Measurements from ENCODE around the gene ERGIC1.
"Not testable (repeated sequence)": the region's sequence is repeated elsewhere in the genome, so short reads cannot be mapped to it uniquely, and the experiment has no call there.

The ERGIC1 gene

GRCh38 chr5:172883066-172883465 lies 49.0 kb downstream of the ERGIC1 start:
- no peak for DNase-seq

- no peak for DNase-seq
These were observed 51.7 kb downstream of the ERGIC1 start for GRCh38 chr5:172885597-172886340.

DNA sequence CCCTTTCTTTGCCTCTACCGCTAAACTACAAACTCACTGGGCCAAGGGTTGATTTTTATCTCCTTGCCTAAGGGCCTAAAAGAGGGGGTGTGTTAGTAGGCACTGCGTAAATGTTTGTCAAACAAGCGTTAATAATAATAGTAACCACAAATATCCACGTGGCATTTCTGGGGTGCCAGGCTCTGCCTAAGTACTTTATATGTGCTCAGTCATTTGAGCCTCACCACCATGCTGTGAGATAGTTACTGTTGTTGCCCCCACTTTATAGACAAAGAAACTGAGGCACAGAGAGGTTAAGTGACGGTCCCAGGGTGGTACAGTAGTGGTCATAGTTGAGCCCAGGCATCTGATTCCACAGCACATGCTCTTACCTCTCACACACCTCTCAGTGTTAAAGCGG lies 52.4 kb downstream of the ERGIC1 start:
- DNase-seq, result no peak

GRCh38 chr5:172886974-172887501 lies 53.0 kb downstream of the ERGIC1 start:
- peak; percentile 65 for DNase-seq

DNA sequence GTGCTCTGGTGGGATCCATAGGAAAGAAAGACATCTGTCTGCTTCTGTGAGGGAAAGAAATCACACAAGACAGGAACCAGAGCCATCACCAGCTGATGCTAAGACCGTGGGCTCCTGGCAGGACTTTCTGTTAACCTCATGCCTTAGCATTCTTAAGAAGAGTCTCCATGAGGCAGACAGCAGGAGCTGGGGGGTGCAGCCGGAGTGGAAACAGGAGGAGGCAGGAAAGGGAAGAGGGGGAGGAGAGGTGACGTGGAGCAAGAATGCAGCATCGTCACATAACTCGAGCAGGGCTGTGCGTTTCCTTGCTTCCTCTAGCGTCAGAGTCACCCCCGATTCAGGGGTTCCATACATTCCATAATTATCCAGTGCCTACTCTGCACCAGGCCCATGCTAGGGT lies 53.6 kb downstream of the ERGIC1 start:
- DNase-seq, result peak; percentile 83

DNA sequence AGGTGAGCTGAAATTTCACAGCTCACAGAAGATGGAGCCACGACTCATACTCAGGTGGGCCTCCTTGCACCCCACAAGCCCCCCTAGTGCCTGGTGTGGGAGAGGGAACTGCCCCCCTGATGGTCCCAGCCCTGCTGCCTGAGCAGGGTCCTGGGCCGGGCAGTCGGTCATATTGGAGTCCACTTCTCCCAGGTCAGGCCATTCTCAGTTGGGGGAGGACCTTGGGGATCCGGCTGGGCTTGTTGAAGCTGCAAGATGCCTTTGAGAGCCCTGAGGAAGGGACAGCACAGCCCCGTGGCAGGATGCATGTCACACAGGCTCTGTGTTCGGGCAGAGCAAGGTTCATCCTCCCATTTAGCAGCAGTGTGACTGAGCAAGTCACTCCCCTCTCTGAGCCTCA lies 56.6 kb downstream of the ERGIC1 start:
- no peak for DNase-seq

- DNase-seq, result no peak
These were observed 57.8 kb downstream of the ERGIC1 start for GRCh38 chr5:172891716-172892421.

- DNase-seq, result no peak
These were observed 58.7 kb downstream of the ERGIC1 start for GRCh38 chr5:172892713-172893112.

GRCh38 chr5:172894767-172895388 lies 60.8 kb downstream of the ERGIC1 start:
- DNase-seq, result no peak

- DNase-seq, result no peak
These were observed 61.5 kb downstream of the ERGIC1 start for GRCh38 chr5:172895549-172895948.

DNA sequence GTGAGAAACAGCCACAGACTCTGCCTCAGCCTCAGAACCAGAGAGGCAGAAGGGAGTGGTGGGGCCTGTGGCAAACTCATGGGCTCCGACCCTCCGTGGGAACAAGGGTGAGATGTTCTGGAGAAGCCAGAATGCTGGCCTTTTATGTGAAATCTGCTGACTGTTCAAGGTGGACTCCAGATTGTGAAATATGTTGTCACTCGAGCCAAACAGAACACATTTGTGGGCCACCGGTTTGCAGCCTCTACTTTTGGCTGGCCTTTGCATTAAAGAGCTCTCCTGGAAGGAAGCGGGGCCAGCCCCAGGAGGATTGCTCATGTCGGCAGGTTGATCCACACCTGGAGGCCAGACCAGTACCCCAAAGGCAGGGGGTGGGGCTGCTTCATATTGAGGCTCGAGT lies 62.4 kb downstream of the ERGIC1 start:
- no peak for DNase-seq

- DNase-seq, result not testable (repeated sequence)
These were observed 63.0 kb downstream of the ERGIC1 start for GRCh38 chr5:172897067-172897466.

DNA sequence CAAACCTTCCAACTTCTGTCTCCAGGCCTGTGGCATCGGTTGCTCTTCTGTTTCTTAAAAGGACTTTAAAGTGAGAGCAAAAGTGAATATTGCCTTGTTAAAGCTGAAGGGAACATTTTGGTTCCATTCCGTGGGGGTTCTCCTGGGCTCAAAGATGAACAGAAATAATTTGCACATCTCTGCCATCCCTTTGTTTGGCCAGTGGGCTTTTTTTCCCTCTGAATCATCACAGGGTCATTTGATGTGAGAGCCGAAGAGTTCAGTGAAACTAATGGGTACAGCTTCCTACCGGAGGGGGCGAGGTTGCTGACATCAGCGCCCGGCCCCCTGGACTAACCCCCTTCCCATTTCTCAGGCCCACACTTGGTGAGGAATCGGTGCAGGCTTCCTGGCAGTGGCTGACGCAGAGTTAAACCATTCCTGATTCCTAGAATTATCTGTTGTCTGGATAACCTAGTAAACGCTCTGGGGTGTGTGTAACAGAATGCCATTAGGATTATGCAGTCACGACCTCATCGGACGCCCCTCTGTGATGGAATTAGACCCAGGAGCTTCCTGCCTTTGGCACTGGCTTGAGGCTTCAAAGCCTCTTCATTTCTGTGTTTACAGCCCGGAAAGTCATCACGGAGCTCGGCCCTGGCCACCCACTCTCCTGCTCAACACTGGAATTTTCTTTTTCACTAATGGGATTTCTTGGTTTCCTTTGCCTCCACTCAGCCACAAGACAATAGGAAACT lies 63.6 kb downstream of the ERGIC1 start:
- DNase-seq, result peak; percentile 61

DNA sequence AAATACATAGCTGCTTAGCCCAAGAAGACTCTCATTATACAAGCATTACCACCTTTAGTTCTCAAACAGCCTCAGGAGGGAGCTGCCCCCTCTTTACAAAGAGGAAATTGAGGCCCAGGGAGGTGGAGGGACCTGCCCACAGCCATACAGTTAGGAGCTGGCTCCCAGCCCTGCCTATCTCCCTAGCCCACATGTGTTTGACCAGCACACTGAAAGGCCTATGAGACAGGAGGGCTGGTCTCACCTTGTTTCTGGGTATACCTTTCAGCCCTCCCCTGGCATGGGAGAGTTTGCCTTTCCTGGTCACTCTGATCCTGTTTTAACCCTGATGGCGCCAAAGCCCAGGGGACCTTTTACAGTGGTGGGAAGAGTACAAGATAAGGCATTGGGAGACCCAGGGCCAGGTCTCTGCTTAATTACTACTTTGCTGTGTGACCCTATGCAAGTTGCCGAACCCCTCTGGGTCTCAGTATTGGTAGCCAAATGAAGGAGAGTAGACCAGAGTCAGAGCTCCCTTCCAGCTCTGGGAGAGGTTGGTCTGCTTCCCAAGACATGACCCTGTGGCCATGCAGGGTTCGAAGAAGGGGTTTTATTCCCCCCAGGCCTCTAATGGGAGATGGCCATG lies 64.3 kb downstream of the ERGIC1 start:
- no peak for DNase-seq

DNA sequence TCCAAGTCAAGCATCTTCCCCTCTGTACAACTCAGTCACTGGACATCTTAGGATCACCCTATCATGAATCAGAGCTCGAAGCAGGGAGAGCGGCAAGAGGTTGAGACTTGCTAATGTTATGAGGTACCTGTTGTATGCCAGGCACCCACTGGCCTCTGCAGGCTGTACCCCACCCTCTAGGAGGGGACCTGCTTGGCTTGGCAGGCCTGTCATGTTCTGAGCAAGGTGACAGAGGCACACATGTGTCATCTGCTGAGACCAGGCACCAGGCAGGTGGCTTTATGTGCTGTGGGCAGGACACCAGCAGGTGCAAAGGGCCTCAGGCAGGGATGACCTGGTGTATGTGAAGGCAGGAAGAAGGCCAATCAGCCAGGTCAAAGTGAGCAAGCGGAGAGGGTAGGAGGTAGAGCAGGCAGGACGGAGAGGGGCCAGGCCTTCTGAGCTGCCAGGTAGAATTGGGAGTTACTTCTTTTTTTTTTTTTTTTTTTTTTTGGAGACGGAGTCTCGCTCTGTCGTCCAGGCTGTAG lies 64.9 kb downstream of the ERGIC1 start:
- DNase-seq, result no peak

DNA sequence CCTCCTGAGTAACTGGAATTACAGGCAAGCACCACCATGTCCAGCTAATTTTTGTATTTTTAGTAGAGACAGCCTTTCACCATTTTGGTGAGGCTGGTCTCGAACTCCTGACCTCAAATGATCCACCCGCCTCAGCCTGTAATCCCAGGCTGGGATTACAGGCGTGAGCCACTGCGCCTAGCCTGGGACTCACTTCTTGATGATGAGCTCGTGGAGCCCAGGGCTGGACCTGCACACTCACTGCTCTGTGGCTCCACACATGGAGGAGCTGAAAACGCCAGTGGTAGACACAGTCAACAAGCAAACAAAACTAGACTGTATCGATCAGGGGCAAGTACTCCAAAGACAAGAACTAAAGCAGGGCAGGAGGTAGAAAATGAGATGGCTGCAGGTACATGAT lies 65.4 kb downstream of the ERGIC1 start:
- DNase-seq, result no peak

DNA sequence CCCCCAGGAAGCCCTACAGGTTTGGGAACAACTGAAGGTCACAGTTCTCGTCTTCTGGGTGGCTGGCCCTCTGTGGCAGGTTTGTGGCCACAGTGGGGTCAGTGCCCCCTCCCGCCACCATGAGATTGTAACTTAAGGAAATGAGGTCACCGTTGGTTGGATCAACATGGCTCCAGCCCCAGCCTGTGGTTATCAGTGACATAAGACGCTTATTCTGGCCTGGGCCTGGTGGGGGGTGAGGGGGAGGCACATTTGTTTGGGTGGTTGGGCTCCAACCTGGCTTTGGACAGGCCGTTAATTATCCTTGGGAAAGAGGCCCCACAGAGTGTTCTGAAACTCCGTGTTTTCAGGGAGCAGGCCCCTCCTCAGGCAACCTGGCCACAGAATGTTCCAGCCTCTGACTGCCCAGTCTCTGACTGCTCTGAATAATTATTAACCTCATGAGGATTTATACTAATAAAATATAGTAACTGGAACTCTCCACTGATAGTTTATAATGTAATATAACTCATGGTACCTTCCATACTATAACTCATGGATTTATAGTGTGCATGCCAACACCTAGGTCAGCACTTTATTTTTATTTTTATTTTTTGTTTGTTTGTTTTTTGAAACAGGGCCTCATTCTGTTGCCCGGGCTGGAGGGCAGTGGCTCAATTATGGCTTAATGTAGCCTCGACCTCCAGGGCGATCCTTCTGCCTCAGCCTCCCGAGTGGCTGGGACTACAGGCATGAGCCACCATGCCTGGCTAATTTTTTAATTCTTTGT lies 67.1 kb downstream of the ERGIC1 start:
- DNase-seq, result no peak

- no peak for DNase-seq
These were observed 67.9 kb downstream of the ERGIC1 start for GRCh38 chr5:172901788-172902496.

- DNase-seq, result peak; percentile 79
These were observed 68.7 kb downstream of the ERGIC1 start for GRCh38 chr5:172902497-172903472.

DNA sequence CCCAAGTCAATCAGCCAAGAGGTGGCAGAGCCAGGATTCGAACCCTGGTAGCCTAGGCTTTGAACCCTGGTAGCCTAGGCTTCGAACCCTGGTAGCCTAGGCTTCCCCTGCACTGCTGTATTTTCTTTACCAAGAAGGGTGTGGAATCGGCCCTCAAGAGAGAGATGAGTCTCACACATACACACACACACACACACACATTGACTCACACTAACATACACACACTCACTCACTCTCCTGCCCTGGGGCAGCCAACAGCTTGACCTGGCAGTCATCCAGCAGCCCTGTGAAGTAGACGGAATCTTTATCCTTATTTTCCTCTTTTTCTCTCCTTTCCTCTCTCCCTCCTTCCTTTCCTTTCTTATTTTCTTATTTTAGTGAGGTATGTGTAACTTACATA lies 69.7 kb downstream of the ERGIC1 start:
- DNase-seq, result no peak
